H1 (cell line): Measurements from ENCODE around the gene NRXN2. TPM values are rescaled to one million over a fixed set of nuclear protein-coding genes. Genes with fewer than 3 reads are reported as not detected.

Experiments used
- CTCF ChIA-PET: fragments of 300-600 bp; sonication (Branson Sonifier 250); formaldehyde crosslinking; loops from one replicate; lab custom pipeline; 2021; ENCODE audit not compliant: partially characterized antibody; lab: Charles Lee
- POLR2A ChIA-PET: fragments of 300-600 bp; sonication (Branson Sonifier 250); formaldehyde crosslinking; loops from one replicate; lab custom pipeline; 2021; ENCODE audit warnings: inconsistent platforms; ENCODE audit not compliant: partially characterized antibody; lab: Charles Lee
- DNase-seq, 2 experiments: peaks; one replicate each; pipeline versions ENCODE4 v3.0.0 to v3.0.0-alpha.2; 2010 to 2022; ENCODE audit warnings: low spot score in 2 of 2, low read depth in 1 of 2, mixed read lengths in 1 of 2
- FAIRE-seq: peaks from 2 replicates; lab custom pipeline; 2011; peaks lifted over from hg19 to GRCh38; lab: Jason Lieb, UNC
- H2AFZ ChIP-seq: 2 replicates; pipeline ENCODE4 v1.8.1; 2012; ENCODE audit warnings: low read length, inconsistent platforms
- H2AK5ac ChIP-seq: 2 replicates; pipeline ENCODE4 v1.6.1; 2013; ENCODE audit warnings: low read depth, low read length
- H2BK120ac ChIP-seq: replicated peaks from 2 replicates; pipeline ENCODE3; 2013; ENCODE audit warnings: low read depth, low read length, inconsistent platforms
- H2BK12ac ChIP-seq: 2 replicates; pipeline ENCODE4 v1.6.1; 2013; ENCODE audit warnings: low read depth, low read length
- H2BK15ac ChIP-seq: 2 replicates; pipeline ENCODE4 v1.6.1; 2013; ENCODE audit warnings: low read length
- H2BK20ac ChIP-seq: 2 replicates; pipeline ENCODE4 v1.6.1; 2013; ENCODE audit warnings: low read length
- H2BK5ac ChIP-seq: 2 replicates; pipeline ENCODE4 v1.6.1; 2013; ENCODE audit warnings: low read depth, low read length
- H3K14ac ChIP-seq: 2 replicates; pipeline ENCODE4 v1.6.1; 2013; ENCODE audit warnings: inconsistent platforms; ENCODE audit not compliant: insufficient read length
- H3K18ac ChIP-seq: 2 replicates; pipeline ENCODE4 v1.6.1; 2013; ENCODE audit warnings: low read length; ENCODE audit errors: extremely low read depth
- H3K23ac ChIP-seq: 2 replicates; pipeline ENCODE4 v1.6.1; 2013; ENCODE audit warnings: inconsistent platforms; ENCODE audit not compliant: insufficient read length
- H3K23me2 ChIP-seq: 2 replicates; pipeline ENCODE4 v1.6.1; 2013; ENCODE audit warnings: low read depth, low read length
- H3K27ac ChIP-seq: 2 replicates; pipeline ENCODE4 v1.6.1; 2011; ENCODE audit warnings: low read depth, low read length, inconsistent platforms
- H3K27me3 ChIP-seq, 4 experiments: replicated peaks in 1 of 4; 1 replicate in 1 of 4; 2 replicates in 3 of 4; pipeline versions ENCODE4 v1.6.1 to v1.8.1; 2011 to 2013; ENCODE audit warnings: low read length in 3 of 4, mild to moderate bottlenecking in 3 of 4, inconsistent platforms in 2 of 4, mixed read lengths in 2 of 4, moderate library complexity in 1 of 4; ENCODE audit not compliant: control insufficient read depth in 3 of 4, insufficient read depth in 3 of 4; ENCODE audit errors: extremely low read depth in 1 of 4
- H3K36me3 ChIP-seq, 4 experiments: 2 replicates each; pipeline versions ENCODE4 v1.6.1 to v1.8.1; 2011 to 2013; ENCODE audit warnings: mild to moderate bottlenecking in 4 of 4, low read length in 3 of 4, moderate library complexity in 2 of 4, control low read depth in 1 of 4, inconsistent platforms in 1 of 4; ENCODE audit not compliant: insufficient read depth in 4 of 4, control insufficient read depth in 2 of 4
- H3K4ac ChIP-seq: replicated peaks from 2 replicates; pipeline ENCODE3; 2013; ENCODE audit warnings: low read length, low read depth, mixed read lengths, inconsistent platforms; ENCODE audit not compliant: insufficient read length
- H3K4me1 ChIP-seq, 4 experiments: replicated peaks in 1 of 4; 1 replicate in 1 of 4; 2 replicates in 3 of 4; pipeline versions ENCODE4 v1.6.1 to v1.8.1; 2011 to 2013; ENCODE audit warnings: low read length in 3 of 4, inconsistent platforms in 2 of 4, mixed read lengths in 1 of 4; ENCODE audit not compliant: insufficient read depth in 4 of 4, control insufficient read depth in 3 of 4
- H3K4me2 ChIP-seq, 2 experiments: 2 replicates each; pipeline versions ENCODE4 v1.6.1 to v1.8.1; 2011 to 2013; ENCODE audit warnings: low read depth in 2 of 2, low read length in 2 of 2, control low read depth in 1 of 2, inconsistent platforms in 1 of 2, mild to moderate bottlenecking in 1 of 2; ENCODE audit not compliant: insufficient read depth in 1 of 2
- H3K4me3 ChIP-seq, 4 experiments: fragments of 200-600, 300-600 bp in 1 of 4; sonication (generic), shearing (Covaris generic), sonication (Bioruptor Twin) in 1 of 4; 2 replicates each; pipeline versions ENCODE4 v1.5.1 to v1.8.1; 2011 to 2016; ENCODE audit warnings: low read length in 4 of 4, low read depth in 3 of 4, control low read depth in 2 of 4, inconsistent platforms in 2 of 4, mild to moderate bottlenecking in 2 of 4, mixed read lengths in 1 of 4, moderate library complexity in 1 of 4; ENCODE audit not compliant: insufficient read depth in 2 of 4; ENCODE audit errors: extremely low read depth in 1 of 4
- H3K56ac ChIP-seq: replicated peaks from 2 replicates; pipeline ENCODE3; 2013; ENCODE audit warnings: low read depth, mild to moderate bottlenecking, mixed read lengths, low read length, inconsistent platforms; ENCODE audit not compliant: insufficient read length
- H3K79me1 ChIP-seq: 2 replicates; pipeline ENCODE4 v1.6.1; 2013; ENCODE audit warnings: low read depth, low read length, control low read depth
- H3K79me2 ChIP-seq, 2 experiments: 2 replicates each; pipeline versions ENCODE4 v1.6.1 to v1.8.1; 2012 to 2013; ENCODE audit warnings: low read length in 2 of 2, mild to moderate bottlenecking in 2 of 2, inconsistent platforms in 1 of 2; ENCODE audit not compliant: insufficient read depth in 2 of 2, control insufficient read depth in 1 of 2
- H3K9ac ChIP-seq, 4 experiments: replicated peaks in 1 of 4; 1 replicate in 1 of 4; 2 replicates in 3 of 4; pipeline versions ENCODE4 v1.6.1 to v1.8.1; 2011 to 2013; ENCODE audit warnings: low read depth in 3 of 4, low read length in 3 of 4, control low read depth in 2 of 4, mild to moderate bottlenecking in 2 of 4, moderate library complexity in 2 of 4, inconsistent platforms in 1 of 4; ENCODE audit errors: extremely low read depth in 1 of 4
- H3K9me3 ChIP-seq, 2 experiments: 2 replicates each; pipeline versions ENCODE4 v1.6.1 to v1.8.1; 2012 to 2013; ENCODE audit warnings: mild to moderate bottlenecking in 2 of 2, moderate library complexity in 2 of 2, control low read depth in 1 of 2, inconsistent platforms in 1 of 2, low read depth in 1 of 2, low read length in 1 of 2, mixed read lengths in 1 of 2; ENCODE audit not compliant: insufficient read depth in 2 of 2
- H4K20me1 ChIP-seq, 2 experiments: replicated peaks in 1 of 2; 2 replicates each; pipeline versions ENCODE3 to v1.8.1; 2011 to 2013; ENCODE audit warnings: inconsistent platforms in 2 of 2, low read length in 2 of 2, mild to moderate bottlenecking in 1 of 2; ENCODE audit not compliant: insufficient read depth in 2 of 2, control insufficient read depth in 1 of 2
- H4K5ac ChIP-seq: 2 replicates; pipeline ENCODE4 v1.6.1; 2013; ENCODE audit warnings: low read length, low read depth, mixed read lengths, inconsistent platforms; ENCODE audit not compliant: insufficient read length
- H4K8ac ChIP-seq: 2 replicates; pipeline ENCODE4 v1.8.0; 2013; ENCODE audit warnings: mild to moderate bottlenecking, moderate library complexity, low read length, inconsistent platforms; ENCODE audit not compliant: insufficient read depth; ENCODE audit errors: extremely low read depth
- H4K91ac ChIP-seq: replicated peaks from 2 replicates; pipeline ENCODE3; 2013; ENCODE audit warnings: low read length, mixed read lengths, inconsistent platforms; ENCODE audit not compliant: insufficient read length
- ASH2L ChIP-seq: fragments of 200-600, 300-600 bp; sonication (generic); IDR thresholded peaks from one replicate; pipeline ENCODE4 v1.7.1; 2017; ENCODE audit warnings: low read length
- KDM5A ChIP-seq: fragments of 200-600 bp; IDR thresholded peaks from 2 replicates; pipeline ENCODE4 v1.7.1; 2012; ENCODE audit warnings: mild to moderate bottlenecking, low read length, inconsistent platforms, mixed read lengths
- TAF7 ChIP-seq: optimal IDR thresholded peaks from 2 replicates; pipeline ENCODE3; 2011; ENCODE audit warnings: low read depth, mild to moderate bottlenecking, inconsistent platforms, low read length, moderate library complexity, borderline replicate concordance
- WGBS, 2 experiments: shearing (Covaris generic) in 1 of 2; methylation state at CpG; one replicate each; pipeline versions ENCODE4 v1.1.6 to v1.1.7; 2013 to 2015; ENCODE audit warnings: low lambda C conversion rate in 2 of 2, mixed read lengths in 2 of 2, inconsistent platforms in 1 of 2, low coverage in 1 of 2, missing lambda C conversion rate in 1 of 2; ENCODE audit not compliant: insufficient replicate concordance in 2 of 2, insufficient coverage in 1 of 2, insufficient read length in 1 of 2; ENCODE audit errors: extremely low coverage in 1 of 2, missing lambda C conversion rate in 1 of 2; 5-methylcytosine and 5-hydroxymethylcytosine counted together
- polyA plus RNA-seq, 7 experiments: library from polyadenylated mRNA; depleted of rRNA in 3 of 7; stranded (reverse) in 5 of 7; unstranded in 2 of 7; fragments of >200 nt in 5 of 7; fragments of 200-250 nt in 2 of 7; gene quantifications; 1 replicate in 5 of 7; 2 replicates in 1 of 7; 4 replicates in 1 of 7; pipeline versions ENCODE4 v1.2.1 to v1.2.3, GENCODE V29; 2011 to 2013; ENCODE audit warnings: missing spikeins in 2 of 7, mixed read lengths in 2 of 7
- total RNA-seq: library from RNA; stranded (reverse); fragmentation: NEBNext Ultra II Directional; extraction: Animal tissue kit (Norgen Biotek cat#: 25700); gene quantifications from 2 replicates; pipeline ENCODE4 v1.2.1, GENCODE V29; 2021

NRXN2 gene
- total and polyA plus RNA-seq, 2 of the 8 experiments (the other 6 are each of a cell fraction or from before 2014, with no cell fraction given): 1.3 to 11.5 TPM

DNA sequence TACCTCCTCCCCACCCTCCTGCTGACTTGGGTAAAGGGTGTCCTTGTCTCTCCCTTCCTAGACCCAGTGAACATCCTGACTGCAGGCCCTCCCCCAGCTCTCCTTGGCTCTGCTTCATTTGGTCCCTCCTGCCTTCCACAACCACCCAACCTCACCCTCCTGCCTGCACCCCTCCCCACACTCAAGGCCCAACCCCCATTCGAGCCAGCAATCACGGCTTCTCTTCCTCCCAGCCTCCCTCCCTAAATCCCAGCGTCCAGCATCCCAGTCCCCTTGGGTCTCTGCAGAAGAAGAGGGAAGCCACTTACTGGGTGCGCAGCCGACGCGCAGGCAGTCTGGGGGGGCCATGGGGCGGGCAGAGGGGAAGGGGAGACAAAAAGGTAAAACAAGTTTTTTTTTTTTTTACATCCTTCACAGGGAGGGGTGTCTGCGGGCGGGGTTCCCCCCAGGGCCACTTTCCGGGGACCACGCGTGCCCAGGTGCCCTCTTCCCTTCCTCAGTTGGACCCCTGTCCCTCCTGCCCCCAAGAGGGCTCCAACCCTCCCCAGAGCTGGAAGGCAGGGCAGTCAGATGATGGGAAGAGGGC is 69.5 kb downstream of the NRXN2 start:
- 0 out of 2 replicates have a peak overlapping the region, but pooled peaks have one; percentile 69 for H2BK20ac ChIP-seq
- H4K5ac ChIP-seq: peak overlapping the region; percentile 75
- peak overlapping the region; percentile 98 for H3K18ac ChIP-seq
- H3K4me2 ChIP-seq: peak overlapping the region; percentile 3 to 60; a peak in 3 of 4 replicates
- 9% methylated on average over 3 of the region's 13 CpGs; no CpG with 5 or more reads in 1 of the 2 experiments for WGBS, 2 experiments
- no peak overlapping the region for H2BK120ac ChIP-seq
- H3K4me1 ChIP-seq: peaks cover 0 to 8% (median 5%) of the 10 kb centered on the region in 4 experiments; a peak in 3 of 7 replicates
- H3K23me2 ChIP-seq: no peaks in the 10 kb centered on the region; the same call in 1 of the 2 replicates
- TF ChIP-seq ASH2L (peak; percentile 13), TAF7 (peak; percentile 52), KDM5A (no peak)
- TF ChIP-seq, all 59 proteins: peak for 2
- Histone ChIP-seq H3K27me3 (peaks cover 0 to 4% (median 1%) of the 10 kb centered on the region in 4 experiments; a peak in 3 of 7 replicates), H3K4me3 (peak overlapping the region in 1 of 4 experiments; percentile 15; a peak in 1 of 8 replicates), H3K79me2 (no peaks in the 10 kb centered on the region), H3K79me1 (no peaks in the 10 kb centered on the region), H2BK5ac (peak overlapping the region; percentile 42; the same call in 1 of the 2 replicates), H3K23ac (no peak overlapping the region), H4K8ac (no peak overlapping the region; the same call in 1 of the 2 replicates), H3K27ac (no peak overlapping the region), H2BK12ac (no peak overlapping the region; the same call in 1 of the 2 replicates), H2AFZ (peak overlapping the region; percentile 86), H3K14ac (no peak overlapping the region), H3K36me3 (no peaks in the 10 kb centered on the region), H2BK15ac (no peak overlapping the region), H3K56ac (no peak overlapping the region), H4K20me1 (peaks cover 0 to 2% of the 10 kb centered on the region in 2 experiments), H3K9ac (no peak overlapping the region), H3K9me3 (no peaks in the 10 kb centered on the region), H4K91ac (no peak overlapping the region), H3K4ac (no peak overlapping the region), H2AK5ac (no peak overlapping the region)
- CTCF ChIA-PET: interaction anchor here (0.7 to 15.7 kb wide), 31 partner anchors 8 to 403 kb away, joined by 3 to 201 read pairs (median 10); partner anchors contain the start of genes PRDX5 and RASGRP2
- FAIRE-seq (no peak), DNase-seq (no peak)
- POLR2A ChIA-PET: interaction anchor here (0.7 kb wide), 1 partner anchor 87 kb away, joined by 3 read pairs; no protein-coding TSS in a partner anchor
